ENCODE measurements around the gene RILPL2. TPM values are rescaled to one million over a fixed set of nuclear protein-coding genes. Genes with fewer than 3 reads are reported as not detected.
"Not testable (repeated sequence)": the region's sequence is repeated elsewhere in the genome, so short reads cannot be mapped to it uniquely, and the experiment has no call there.

RILPL2 gene
- total RNA-seq, 1 donor from 2014 or later, result 0.10 TPM

- no peak for DNase-seq
- no peak overlapping the region for H3K4me3 Mint-ChIP-seq (ENCODE audit: unreplicated experiment)
These were observed 36.0 kb upstream of the RILPL2 start for GRCh38 chr12:123472438-123472849.

GRCh38 chr12:123471374-123472068, 35.0 kb upstream of the RILPL2 start:
- H3K4me3 Mint-ChIP-seq (ENCODE audit: unreplicated experiment), result no peak overlapping the region
- no peak overlapping the region for H3K27ac Mint-ChIP-seq (ENCODE audit: unreplicated experiment)
- no peaks in the 10 kb centered on the region for H3K27me3 Mint-ChIP-seq (ENCODE audit: unreplicated experiment)
- H3K9me3 Mint-ChIP-seq (ENCODE audit: unreplicated experiment), result no peaks in the 10 kb centered on the region
- H3K4me1 Mint-ChIP-seq (ENCODE audit: low read depth, unreplicated experiment), result no peaks in the 10 kb centered on the region
- no peak for TF ChIP-seq CTCF (IDR thresholded peaks at IDR 0.05; ENCODE audit: partially characterized antibody, unreplicated experiment)
- no peaks in the 10 kb centered on the region for H3K36me3 Mint-ChIP-seq (ENCODE audit: unreplicated experiment)
- DNase-seq, result no peak

More at GRCh38 chr12:123472438-123472849, 36.0 kb upstream of the RILPL2 start:
- H3K4me1 Mint-ChIP-seq (ENCODE audit: low read depth, unreplicated experiment), result no peaks in the 10 kb centered on the region
- H3K27me3 Mint-ChIP-seq (ENCODE audit: unreplicated experiment), result no peaks in the 10 kb centered on the region
- no peak for TF ChIP-seq CTCF (IDR thresholded peaks at IDR 0.05; ENCODE audit: partially characterized antibody, unreplicated experiment)
- H3K36me3 Mint-ChIP-seq (ENCODE audit: unreplicated experiment), result no peaks in the 10 kb centered on the region
- no peaks in the 10 kb centered on the region for H3K9me3 Mint-ChIP-seq (ENCODE audit: unreplicated experiment)
- no peak overlapping the region for H3K27ac Mint-ChIP-seq (ENCODE audit: unreplicated experiment)

GRCh38 chr12:123469978-123470377, 33.5 kb upstream of the RILPL2 start:
- H3K36me3 Mint-ChIP-seq (ENCODE audit: unreplicated experiment), result peaks cover 13% of the 10 kb centered on the region
- H3K4me3 Mint-ChIP-seq (ENCODE audit: unreplicated experiment), result no peak overlapping the region
- H3K4me1 Mint-ChIP-seq (ENCODE audit: low read depth, unreplicated experiment), result peaks cover 1% of the 10 kb centered on the region
- peaks cover 3% of the 10 kb centered on the region for H3K27me3 Mint-ChIP-seq (ENCODE audit: unreplicated experiment)
- no peak for TF ChIP-seq CTCF (IDR thresholded peaks at IDR 0.05; ENCODE audit: partially characterized antibody, unreplicated experiment)
- no peak overlapping the region for H3K27ac Mint-ChIP-seq (ENCODE audit: unreplicated experiment)
- peaks cover 2% of the 10 kb centered on the region for H3K9me3 Mint-ChIP-seq (ENCODE audit: unreplicated experiment)
- DNase-seq, result no peak

GRCh38 chr12:123468786-123469185, 32.3 kb upstream of the RILPL2 start:
- Mint-ChIP-seq H3K27ac (ENCODE audit: unreplicated experiment) (no peak overlapping the region), H3K4me3 (ENCODE audit: unreplicated experiment) (no peak overlapping the region), H3K9me3 (ENCODE audit: unreplicated experiment) (peaks cover 2% of the 10 kb centered on the region), H3K36me3 (ENCODE audit: unreplicated experiment) (peaks cover 17% of the 10 kb centered on the region), H3K4me1 (ENCODE audit: low read depth, unreplicated experiment) (peaks cover 4% of the 10 kb centered on the region), H3K27me3 (ENCODE audit: unreplicated experiment) (peaks cover 3% of the 10 kb centered on the region)
- no peak for DNase-seq
- no peak for TF ChIP-seq CTCF (IDR thresholded peaks at IDR 0.05; ENCODE audit: partially characterized antibody, unreplicated experiment)

- no peak overlapping the region for H3K27ac Mint-ChIP-seq (ENCODE audit: unreplicated experiment)
- peaks cover 17% of the 10 kb centered on the region for H3K36me3 Mint-ChIP-seq (ENCODE audit: unreplicated experiment)
- peaks cover 5% of the 10 kb centered on the region for H3K9me3 Mint-ChIP-seq (ENCODE audit: unreplicated experiment)
- no peak for DNase-seq
- peaks cover 6% of the 10 kb centered on the region for H3K27me3 Mint-ChIP-seq (ENCODE audit: unreplicated experiment)
- H3K4me3 Mint-ChIP-seq (ENCODE audit: unreplicated experiment), result no peak overlapping the region
- TF ChIP-seq CTCF (IDR thresholded peaks at IDR 0.05; ENCODE audit: partially characterized antibody, unreplicated experiment), result no peak
- peaks cover 7% of the 10 kb centered on the region for H3K4me1 Mint-ChIP-seq (ENCODE audit: low read depth, unreplicated experiment)
These were observed 28.6 kb upstream of the RILPL2 start for GRCh38 chr12:123465084-123465483.

GRCh38 chr12:123463174-123463573, 26.7 kb upstream of the RILPL2 start:
- H3K9me3 Mint-ChIP-seq (ENCODE audit: unreplicated experiment); H3K4me3 Mint-ChIP-seq (ENCODE audit: unreplicated experiment); H3K27me3 Mint-ChIP-seq (ENCODE audit: unreplicated experiment); H3K27ac Mint-ChIP-seq (ENCODE audit: unreplicated experiment); DNase-seq: not testable (repeated sequence)
- H3K36me3 Mint-ChIP-seq (ENCODE audit: unreplicated experiment), result peaks cover 17% of the 10 kb centered on the region
- H3K4me1 Mint-ChIP-seq (ENCODE audit: low read depth, unreplicated experiment), result peaks cover 15% of the 10 kb centered on the region
